Measurements from ENCODE around the gene PRKCD. TPM values are rescaled to one million over a fixed set of nuclear protein-coding genes. Genes with fewer than 3 reads are reported as not detected.

Gene PRKCD
- total RNA-seq, 4 donors from 2014 or later = 27.2 to 35.8 (median 31.4) TPM

DNA sequence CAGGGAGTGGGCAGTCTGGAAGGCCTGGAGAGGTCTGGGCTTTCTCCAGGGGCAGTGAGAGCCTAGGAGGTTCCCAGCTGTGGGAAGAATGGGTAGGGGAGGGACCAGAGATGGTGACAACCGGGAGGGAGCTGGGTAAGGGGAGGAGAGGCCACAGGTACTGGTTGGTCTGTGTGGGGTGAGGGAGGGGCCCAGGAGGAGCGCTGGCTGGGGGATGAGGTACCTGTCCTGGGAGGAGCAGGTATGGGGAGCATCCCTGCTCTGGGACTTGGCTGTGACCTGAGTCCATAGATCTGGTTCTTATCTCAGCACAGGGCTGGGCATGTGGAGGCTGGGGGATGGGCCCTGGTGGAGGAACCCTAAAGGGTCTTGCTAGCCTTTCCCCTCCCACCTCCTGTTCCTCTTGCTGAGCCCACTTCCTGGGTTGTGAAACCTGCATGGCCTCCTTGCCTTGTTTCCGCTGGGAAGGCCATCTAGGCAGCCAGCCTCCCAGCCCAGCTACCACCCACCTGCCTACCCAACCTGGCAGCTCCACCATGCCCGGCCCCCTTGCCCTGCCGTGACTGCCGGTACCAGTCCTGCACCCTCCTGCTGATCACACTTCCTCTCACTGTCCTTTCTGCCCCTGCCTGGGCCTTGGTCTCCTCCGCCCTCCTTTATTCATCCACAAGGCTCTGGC lies 11.0 kb downstream of the PRKCD start:
- TF ChIP-seq, protein P1, sequence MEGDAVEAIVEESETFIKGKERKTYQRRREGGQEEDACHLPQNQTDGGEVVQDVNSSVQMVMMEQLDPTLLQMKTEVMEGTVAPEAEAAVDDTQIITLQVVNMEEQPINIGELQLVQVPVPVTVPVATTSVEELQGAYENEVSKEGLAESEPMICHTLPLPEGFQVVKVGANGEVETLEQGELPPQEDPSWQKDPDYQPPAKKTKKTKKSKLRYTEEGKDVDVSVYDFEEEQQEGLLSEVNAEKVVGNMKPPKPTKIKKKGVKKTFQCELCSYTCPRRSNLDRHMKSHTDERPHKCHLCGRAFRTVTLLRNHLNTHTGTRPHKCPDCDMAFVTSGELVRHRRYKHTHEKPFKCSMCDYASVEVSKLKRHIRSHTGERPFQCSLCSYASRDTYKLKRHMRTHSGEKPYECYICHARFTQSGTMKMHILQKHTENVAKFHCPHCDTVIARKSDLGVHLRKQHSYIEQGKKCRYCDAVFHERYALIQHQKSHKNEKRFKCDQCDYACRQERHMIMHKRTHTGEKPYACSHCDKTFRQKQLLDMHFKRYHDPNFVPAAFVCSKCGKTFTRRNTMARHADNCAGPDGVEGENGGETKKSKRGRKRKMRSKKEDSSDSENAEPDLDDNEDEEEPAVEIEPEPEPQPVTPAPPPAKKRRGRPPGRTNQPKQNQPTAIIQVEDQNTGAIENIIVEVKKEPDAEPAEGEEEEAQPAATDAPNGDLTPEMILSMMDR (IDR thresholded peaks at IDR 0.05) = no peak
- no peak for TF ChIP-seq POLR2A (IDR thresholded peaks at IDR 0.05)
- 68 to 73% methylated on average over 7 of the region's 7 CpGs for WGBS, 2 donors
- no peak overlapping the region for H3K4me3 ChIP-seq (ENCODE audit: low read depth, poor library complexity, severe bottlenecking)
- intact Hi-C loops (cut with DNase I; ENCODE audit: low total_unique reads) = no loop called here
- no peak for DNase-seq (ENCODE audit: low spot score in 2 of 2)

DNA sequence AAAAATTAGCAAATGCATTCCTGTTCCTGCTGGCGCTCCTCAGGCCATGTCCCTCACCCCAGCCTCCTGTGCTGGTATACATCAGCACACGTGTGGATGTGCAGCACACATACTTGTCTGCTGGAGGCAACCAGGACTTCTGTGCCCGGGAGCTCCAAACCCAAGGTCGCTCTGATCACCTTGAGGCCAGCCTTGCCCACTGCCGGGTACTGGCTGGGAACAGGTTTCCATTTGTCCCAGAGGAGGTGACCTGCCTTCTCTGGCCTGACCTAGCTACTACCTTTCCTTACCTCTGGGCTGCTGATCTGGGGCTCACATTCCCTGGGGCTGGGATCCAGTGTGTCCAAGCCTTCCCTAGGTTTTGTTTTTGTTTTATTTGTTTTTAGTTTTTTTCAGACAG lies 12.1 kb downstream of the PRKCD start:
- no peak for TF ChIP-seq POLR2A (IDR thresholded peaks at IDR 0.05)
- intact Hi-C loops (cut with DNase I; ENCODE audit: low total_unique reads) = no loop called here
- no peak overlapping the region for H3K4me3 ChIP-seq (ENCODE audit: low read depth, poor library complexity, severe bottlenecking)
- no peak for DNase-seq (ENCODE audit: low spot score in 2 of 2)
- 78 to 89% methylated on average over 5 of the region's 5 CpGs for WGBS, 2 donors

DNA sequence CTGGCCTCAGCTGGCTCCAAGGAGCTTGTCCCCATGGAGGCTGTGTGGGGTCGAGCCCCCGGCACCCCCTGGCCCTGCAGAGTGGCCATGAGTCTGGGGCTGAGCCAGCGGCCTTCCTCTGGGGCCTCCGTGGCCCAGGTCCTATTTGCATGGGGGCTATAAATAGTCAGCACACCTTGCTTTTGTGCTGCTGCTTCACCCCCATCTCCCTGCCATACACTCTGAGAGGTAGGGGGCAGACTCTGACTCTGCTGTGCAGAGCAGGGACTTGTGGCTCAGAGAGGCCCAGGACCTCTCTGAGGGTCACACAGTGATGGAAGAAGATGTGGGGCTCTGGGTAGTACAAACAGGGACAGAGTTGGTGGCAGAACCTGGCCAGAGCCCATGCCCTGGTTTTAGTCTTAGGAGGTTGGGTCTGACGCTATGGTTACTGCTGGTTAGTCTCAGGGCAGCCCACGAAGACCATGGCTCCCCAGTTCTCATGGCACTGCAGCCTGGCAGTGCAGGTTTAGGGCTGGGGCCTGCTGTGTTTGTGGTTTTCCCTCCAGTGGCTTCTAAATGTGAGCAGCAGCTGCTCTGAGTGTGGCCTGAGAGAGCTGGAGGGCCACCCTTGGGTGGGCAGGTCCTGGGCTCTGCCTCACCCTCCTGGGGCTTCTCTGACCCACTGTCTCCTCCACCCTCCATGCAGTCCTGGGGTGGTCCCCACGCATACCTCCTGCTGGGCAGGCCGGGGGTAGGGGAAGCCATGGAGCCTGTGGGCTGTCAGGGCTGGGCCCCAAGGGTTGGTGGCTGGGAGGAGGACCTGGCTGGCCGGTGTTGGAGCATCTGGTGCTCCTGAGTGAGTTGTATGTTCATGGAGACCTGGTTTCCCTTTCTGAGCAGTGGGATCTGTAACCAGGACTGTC lies 13.6 kb downstream of the PRKCD start:
- no peak for DNase-seq (ENCODE audit: low spot score in 2 of 2)
- no peak overlapping the region for H3K4me3 ChIP-seq (ENCODE audit: low read depth, poor library complexity, severe bottlenecking)
- 58 to 73% methylated on average over 4 to 9 of the region's 9 CpGs for WGBS, 2 donors
- no peak for TF ChIP-seq POLR2A (IDR thresholded peaks at IDR 0.05)
- TF ChIP-seq, protein P1 (IDR thresholded peaks at IDR 0.05) = no peak
- intact Hi-C loops (cut with DNase I; ENCODE audit: low total_unique reads) = no loop called here

DNA sequence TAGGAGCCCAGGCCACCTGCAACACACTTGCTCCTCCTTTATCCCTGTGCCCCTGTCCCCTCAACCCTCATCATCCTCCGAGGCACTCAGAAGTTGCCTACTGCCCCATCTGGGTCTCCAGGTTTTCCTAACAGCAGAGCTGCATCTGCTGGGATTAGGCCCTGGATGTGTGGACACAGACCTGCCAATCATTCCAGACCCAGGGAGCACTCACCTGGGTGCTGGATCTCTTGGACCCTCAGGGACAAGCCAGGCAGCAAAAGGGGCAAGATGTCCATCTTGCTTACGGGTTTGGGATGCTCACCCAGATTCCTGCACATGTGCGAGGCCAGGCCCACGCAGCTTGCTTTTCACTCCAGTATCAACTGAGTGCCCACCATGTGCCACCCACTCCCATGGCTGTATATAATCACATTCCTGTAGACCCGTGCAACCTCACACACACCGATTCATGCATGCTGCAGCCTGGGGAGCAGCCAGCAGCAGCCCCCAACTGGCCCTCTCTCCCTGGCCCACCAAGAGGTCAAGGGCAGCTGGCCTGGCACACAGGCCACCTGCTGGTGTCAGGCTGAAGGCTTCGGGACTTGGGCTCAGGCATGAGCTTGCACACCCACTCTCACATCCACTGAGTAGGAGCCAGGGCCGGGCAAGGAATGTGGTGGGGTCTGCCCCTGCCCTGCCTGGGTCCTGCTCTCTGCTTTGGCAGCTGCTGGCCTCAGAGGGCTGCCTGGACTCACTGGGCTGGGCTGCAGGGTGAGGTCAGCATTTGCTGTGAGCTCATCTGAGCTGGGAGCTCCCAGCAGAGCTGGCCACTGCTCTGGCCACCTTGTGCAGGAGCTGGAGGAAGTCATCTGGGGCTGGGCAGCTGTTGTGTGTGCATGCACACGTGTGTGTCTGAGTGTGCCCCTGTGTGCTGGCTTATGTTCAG lies 14.9 kb downstream of the PRKCD start:
- WGBS, 2 donors = 83 to 85% methylated on average over 8 to 9 of the region's 9 CpGs
- H3K4me3 ChIP-seq (ENCODE audit: low read depth, poor library complexity, severe bottlenecking) = no peak overlapping the region
- intact Hi-C loops (cut with DNase I; ENCODE audit: low total_unique reads) = no loop called here
- no peak for DNase-seq (ENCODE audit: low spot score in 2 of 2)
- TF ChIP-seq, protein P1 (IDR thresholded peaks at IDR 0.05) = no peak
- TF ChIP-seq POLR2A (IDR thresholded peaks at IDR 0.05) = no peak

DNA sequence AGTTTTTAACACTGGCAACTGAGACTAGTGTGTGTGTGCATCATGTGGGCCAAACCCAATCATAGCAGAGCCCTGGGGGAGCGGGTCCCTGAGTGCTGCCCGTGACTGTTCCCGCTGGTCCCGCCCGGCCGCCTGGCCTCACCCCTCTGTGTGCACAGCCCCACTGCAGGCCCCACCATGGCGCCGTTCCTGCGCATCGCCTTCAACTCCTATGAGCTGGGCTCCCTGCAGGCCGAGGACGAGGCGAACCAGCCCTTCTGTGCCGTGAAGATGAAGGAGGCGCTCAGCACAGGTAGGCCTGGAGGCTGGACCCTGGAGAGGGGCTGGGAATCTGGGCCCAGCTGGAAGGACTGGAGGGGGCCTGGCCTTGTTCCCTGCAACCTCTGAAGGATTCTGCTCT lies 17.2 kb downstream of the PRKCD start:
- no peak overlapping the region for H3K4me3 ChIP-seq (ENCODE audit: low read depth, poor library complexity, severe bottlenecking)
- intact Hi-C loops (cut with DNase I; ENCODE audit: low total_unique reads) = no loop called here
- no peak for DNase-seq (ENCODE audit: low spot score in 2 of 2)
- 92% methylated on average over 14 to 15 of the region's 15 CpGs for WGBS, 2 donors
- no peak for TF ChIP-seq POLR2A (IDR thresholded peaks at IDR 0.05)
- TF ChIP-seq, protein P1 (IDR thresholded peaks at IDR 0.05) = no peak

All from lower leg skin (tissue), 4 donors.